ENCODE data around the gene PRND.

- TF ChIP-seq EZH2 (IDR thresholded peaks at IDR 0.05; ENCODE audit: insufficient read depth, poor library complexity, severe bottlenecking): no peak
- no peak for TF ChIP-seq EZH2phosphoT487 (IDR thresholded peaks at IDR 0.05; ENCODE audit: insufficient read depth, low read depth)
Observed at GRCh38 chr20:4769328-4769727, 47.6 kb downstream of the PRND start.
